ENCODE data around the gene GYPC.

The GYPC gene

DNA sequence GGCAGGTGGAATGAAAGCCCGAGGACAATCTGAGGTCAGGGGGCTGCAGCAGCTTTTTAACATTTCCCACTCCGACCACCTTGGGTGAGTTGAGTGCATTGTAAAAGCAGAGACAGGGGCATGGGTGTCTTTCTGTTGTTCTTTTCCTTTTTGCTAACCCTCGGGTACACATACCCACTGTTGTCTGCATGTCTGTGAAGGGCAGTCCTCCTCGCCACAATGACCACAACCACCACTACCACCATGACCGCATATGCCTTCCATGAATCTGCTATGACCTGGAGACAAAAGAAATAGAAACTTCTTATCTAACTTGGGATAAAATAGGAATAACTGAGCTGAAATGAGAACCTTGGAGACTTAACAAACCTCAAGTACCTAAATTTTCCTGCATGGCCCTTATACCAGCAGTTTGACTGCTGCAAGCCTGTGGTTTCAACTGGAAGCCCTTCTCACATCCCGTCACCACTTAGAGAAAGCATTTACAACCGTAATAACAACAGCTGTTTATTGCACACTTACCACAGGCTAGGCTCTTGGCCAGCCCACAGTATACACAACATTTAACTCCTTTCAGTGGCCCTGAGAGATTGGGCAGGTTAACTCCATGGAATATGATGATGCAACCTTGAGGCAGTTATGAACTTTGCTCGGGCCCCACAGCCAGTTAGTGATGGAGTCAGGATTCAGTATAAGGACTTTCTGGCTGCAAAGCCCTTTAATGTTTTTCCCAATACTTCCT lies 80.3 kb downstream of the GYPC start:
- H3K4me3 ChIP-seq (ENCODE audit: low read length), result no peak overlapping the region
- H3K27ac ChIP-seq (ENCODE audit: low read depth, low read length), result no peak overlapping the region
- H3K9ac ChIP-seq (ENCODE audit: low read length), result no peak overlapping the region
- no peaks in the 10 kb centered on the region for H3K27me3 ChIP-seq (ENCODE audit: control insufficient read depth, insufficient read depth, low read length)
- H3K36me3 ChIP-seq (ENCODE audit: control insufficient read depth, insufficient read depth, low read length), result no peaks in the 10 kb centered on the region
- H3K4me1 ChIP-seq (ENCODE audit: control insufficient read depth, insufficient read depth, low read length), result no peaks in the 10 kb centered on the region

DNA sequence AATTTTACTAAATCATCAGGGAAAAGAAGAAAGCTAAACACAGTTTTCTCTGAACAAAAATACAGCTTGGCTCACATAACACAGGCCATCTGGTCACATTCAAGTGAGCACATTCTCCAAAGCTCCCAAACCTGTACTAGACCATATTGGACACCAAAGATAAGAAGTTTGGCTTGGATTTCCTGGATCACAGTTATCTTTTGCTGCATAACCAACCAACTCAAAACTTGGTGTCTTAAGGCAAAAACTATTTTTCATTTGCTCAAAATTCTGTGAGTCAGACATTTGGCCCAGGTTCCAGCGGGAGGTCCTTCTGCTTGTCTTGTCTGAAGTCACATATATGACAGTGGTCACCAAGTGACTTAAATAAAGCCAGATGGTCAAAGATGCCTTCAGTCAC lies 83.2 kb downstream of the GYPC start:
- Histone ChIP-seq H3K4me3 (ENCODE audit: low read length) (no peak overlapping the region), H3K36me3 (ENCODE audit: control insufficient read depth, insufficient read depth, low read length) (no peaks in the 10 kb centered on the region), H3K4me1 (ENCODE audit: control insufficient read depth, insufficient read depth, low read length) (no peaks in the 10 kb centered on the region), H3K27ac (ENCODE audit: low read depth, low read length) (no peak overlapping the region), H3K9ac (ENCODE audit: low read length) (no peak overlapping the region), H3K27me3 (ENCODE audit: control insufficient read depth, insufficient read depth, low read length) (no peaks in the 10 kb centered on the region)

GRCh38 chr2:126744640-126745039 lies 88.7 kb downstream of the GYPC start:
- Histone ChIP-seq H3K4me1 (ENCODE audit: control insufficient read depth, insufficient read depth, low read length) (no peaks in the 10 kb centered on the region), H3K27me3 (ENCODE audit: control insufficient read depth, insufficient read depth, low read length) (no peaks in the 10 kb centered on the region), H3K27ac (ENCODE audit: low read depth, low read length) (no peak overlapping the region), H3K4me3 (ENCODE audit: low read length) (no peak overlapping the region), H3K9ac (ENCODE audit: low read length) (no peak overlapping the region), H3K36me3 (ENCODE audit: control insufficient read depth, insufficient read depth, low read length) (no peaks in the 10 kb centered on the region)

Measured in rectal smooth muscle tissue (tissue), 1 donor.